Body of pancreas (tissue), 4 donors: ENCODE measurements around the gene SLC19A2. TPM values are rescaled to one million over a fixed set of nuclear protein-coding genes. Genes with fewer than 3 reads are reported as not detected.
A peak's percentile ranks its signal among the peaks of the same experiment; 100 is the strongest.

Source experiments
- ATAC-seq: fragments of 150-250 bp; one replicate; pipeline ENCODE4 v1.9.1; 2016
- DNase-seq, 4 donors: peaks; one replicate each; pipeline ENCODE4 v3.0.0-alpha.2; 2019
- H3K27ac ChIP-seq, 4 donors: fragments of 200-600 bp; sonication (generic); 1 replicate in 3 of 4; 2 replicates in 1 of 4; pipeline versions ENCODE4 v1.5.1 to v1.6.1; 2016 to 2019; ENCODE audit warnings: mild to moderate bottlenecking in 1 of 4, mixed read lengths in 1 of 4, moderate library complexity in 1 of 4
- H3K27me3 ChIP-seq, 2 donors: fragments of 200-600 bp; sonication (generic); one replicate each; pipeline ENCODE4 v1.6.0; 2016; ENCODE audit warnings: mild to moderate bottlenecking in 1 of 2
- H3K36me3 ChIP-seq, 2 donors: fragments of 200-600 bp; sonication (generic); replicated peaks in 1 of 2; 2 replicates each; pipeline ENCODE4 v1.5.1; 2016; ENCODE audit warnings: low read depth in 2 of 2; ENCODE audit not compliant: insufficient read depth in 1 of 2
- H3K4me1 ChIP-seq: fragments of 200-600 bp; sonication (generic); one replicate; pipeline ENCODE4 v1.6.0; 2016
- H3K4me3 ChIP-seq, 2 donors: fragments of 200-600 bp; sonication (generic); 1 replicate in 1 of 2; 2 replicates in 1 of 2; pipeline ENCODE4 v1.5.1; 2016 to 2019
- H3K9me3 ChIP-seq, 3 donors: fragments of 200-600 bp; sonication (generic); 1 replicate in 2 of 3; 2 replicates in 1 of 3; pipeline ENCODE4 v1.5.1; 2016
- POLR2A ChIP-seq, 3 donors: fragments of 450-650 bp; IDR thresholded peaks; one replicate each; pipeline ENCODE4 v1.6.1; 2016; ENCODE audit warnings: antibody characterized with exemption in 3 of 3, mild to moderate bottlenecking in 2 of 3
- WGBS, 2 donors: methylation state at CpG; one replicate each; pipeline ENCODE4 v1.1.5; 2017; 5-methylcytosine and 5-hydroxymethylcytosine counted together
- intact Hi-C: fragments of 100-400 bp; cut with DNase I; formaldehyde crosslinking; loops from one replicate; pipeline ENCODE4 v1.15.1; 2023
- total RNA-seq, 2 donors: library from RNA; depleted of rRNA; stranded (reverse); fragments of >200 nt; gene quantifications; one replicate each; pipeline ENCODE4 v1.1.0, GENCODE V29; 2016
- TF ChIP-seq, protein P1 (sequence below), 7 experiments: fragments of 450-650 bp in 4 of 7; fragments of 200-600 bp in 3 of 7; sonication (generic) in 3 of 7; IDR thresholded peaks; one replicate each; pipeline ENCODE4 v1.5.1; 2016 to 2019; ENCODE audit warnings: antibody characterized with exemption in 7 of 7

Gene SLC19A2
- total RNA-seq, 2 donors from 2014 or later: 15.0 to 18.1 TPM

DNA sequence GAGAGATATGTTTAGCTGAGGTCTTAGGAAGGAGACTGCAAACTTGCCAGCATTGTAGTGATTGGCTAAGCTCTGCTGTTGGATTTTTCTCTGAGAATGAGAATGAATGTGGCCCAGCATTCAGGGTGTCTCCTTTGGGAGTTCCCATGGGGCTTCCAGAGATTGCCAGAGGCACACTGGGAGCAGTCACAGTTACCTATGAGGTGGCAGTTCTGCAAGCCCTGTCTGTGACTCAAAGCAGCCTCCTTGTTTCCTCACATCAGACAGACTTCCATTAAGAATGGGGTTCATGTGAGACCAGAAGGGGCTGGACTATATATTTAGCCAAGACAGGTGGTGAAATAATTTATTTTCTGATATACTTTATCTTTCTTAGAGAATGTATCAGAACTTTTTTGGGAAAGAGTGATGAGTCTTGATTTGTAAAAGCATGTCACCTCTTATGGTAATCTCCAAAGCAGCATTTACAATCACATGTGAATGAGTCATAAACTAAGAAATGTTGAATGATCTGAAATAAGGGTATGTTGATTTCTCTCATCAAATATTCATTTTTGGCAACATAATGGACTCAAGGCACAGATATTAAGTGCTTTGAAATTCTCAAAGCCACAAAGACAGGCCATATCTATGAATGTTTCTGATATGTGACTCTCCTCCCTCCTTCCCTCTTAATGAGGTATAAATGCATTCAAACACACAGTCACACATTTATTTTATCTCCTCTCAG lies 9.5 kb upstream of the SLC19A2 start:
- Histone ChIP-seq H3K27ac (no peak overlapping the region), H3K4me1 (no peaks in the 10 kb centered on the region), H3K27me3 (no peaks in the 10 kb centered on the region), H3K9me3 (no peaks in the 10 kb centered on the region), H3K36me3 (no peaks in the 10 kb centered on the region), H3K4me3 (no peak overlapping the region)
- no peak for TF ChIP-seq POLR2A (IDR thresholded peaks at IDR 0.05)
- TF ChIP-seq, protein P1, sequence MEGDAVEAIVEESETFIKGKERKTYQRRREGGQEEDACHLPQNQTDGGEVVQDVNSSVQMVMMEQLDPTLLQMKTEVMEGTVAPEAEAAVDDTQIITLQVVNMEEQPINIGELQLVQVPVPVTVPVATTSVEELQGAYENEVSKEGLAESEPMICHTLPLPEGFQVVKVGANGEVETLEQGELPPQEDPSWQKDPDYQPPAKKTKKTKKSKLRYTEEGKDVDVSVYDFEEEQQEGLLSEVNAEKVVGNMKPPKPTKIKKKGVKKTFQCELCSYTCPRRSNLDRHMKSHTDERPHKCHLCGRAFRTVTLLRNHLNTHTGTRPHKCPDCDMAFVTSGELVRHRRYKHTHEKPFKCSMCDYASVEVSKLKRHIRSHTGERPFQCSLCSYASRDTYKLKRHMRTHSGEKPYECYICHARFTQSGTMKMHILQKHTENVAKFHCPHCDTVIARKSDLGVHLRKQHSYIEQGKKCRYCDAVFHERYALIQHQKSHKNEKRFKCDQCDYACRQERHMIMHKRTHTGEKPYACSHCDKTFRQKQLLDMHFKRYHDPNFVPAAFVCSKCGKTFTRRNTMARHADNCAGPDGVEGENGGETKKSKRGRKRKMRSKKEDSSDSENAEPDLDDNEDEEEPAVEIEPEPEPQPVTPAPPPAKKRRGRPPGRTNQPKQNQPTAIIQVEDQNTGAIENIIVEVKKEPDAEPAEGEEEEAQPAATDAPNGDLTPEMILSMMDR (IDR thresholded peaks at IDR 0.05): no peak
- no peak for DNase-seq
- ATAC-seq: no peak
- intact Hi-C loops: no loop called here

DNA sequence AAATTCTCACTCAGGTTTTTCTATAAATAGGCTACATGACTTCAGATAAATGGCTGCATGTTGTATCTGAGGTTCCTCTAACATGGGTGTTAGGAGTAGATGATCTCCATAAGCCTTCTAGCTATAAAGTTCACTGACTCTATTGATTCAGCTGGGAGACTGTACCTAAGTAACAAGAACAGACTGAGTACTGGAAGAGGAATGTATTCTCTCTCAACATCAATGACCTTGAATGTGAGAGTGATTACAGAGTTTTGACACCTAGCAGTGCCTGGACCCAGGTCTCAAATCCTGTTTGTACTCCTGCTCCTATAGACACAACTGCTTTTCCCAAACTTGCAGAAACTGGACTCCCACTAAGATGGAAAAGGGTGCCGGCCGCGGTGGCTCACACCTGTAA lies 8.6 kb upstream of the SLC19A2 start:
- intact Hi-C loops: no loop called here

DNA sequence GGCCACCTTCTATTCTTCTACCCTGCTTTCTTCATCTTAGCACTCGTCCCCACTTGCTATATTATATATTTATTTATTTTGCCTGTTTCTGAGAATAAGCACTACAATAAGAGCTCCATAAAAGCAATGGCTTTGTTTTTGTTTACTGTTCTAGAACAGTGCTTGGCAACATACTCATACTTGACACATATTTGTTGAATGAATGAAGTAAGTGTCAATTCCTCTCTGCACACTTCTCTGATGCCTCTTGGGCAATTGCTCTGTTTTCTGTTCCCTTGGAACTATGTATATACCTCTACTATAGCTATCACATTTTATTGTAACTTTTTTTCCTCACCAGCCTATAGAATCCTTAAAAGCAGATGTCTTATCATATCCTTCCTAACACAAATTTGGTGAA lies 7.5 kb upstream of the SLC19A2 start:
- intact Hi-C loops: no loop called here
- Histone ChIP-seq H3K36me3 (no peaks in the 10 kb centered on the region), H3K9me3 (no peaks in the 10 kb centered on the region), H3K4me1 (peaks cover 7% of the 10 kb centered on the region), H3K27me3 (no peaks in the 10 kb centered on the region), H3K27ac (no peak overlapping the region), H3K4me3 (no peak overlapping the region)
- DNase-seq: no peak
- 73 to 81% methylated on average over 1 of the region's 1 CpG for WGBS, 2 donors
- TF ChIP-seq, protein P1 (IDR thresholded peaks at IDR 0.05): no peak
- no peak for TF ChIP-seq POLR2A (IDR thresholded peaks at IDR 0.05)
- ATAC-seq: no peak

More for the DNA sequence above, 8.6 kb upstream of the SLC19A2 start:
- Histone ChIP-seq H3K27ac (no peak overlapping the region), H3K27me3 (no peaks in the 10 kb centered on the region), H3K4me3 (no peak overlapping the region), H3K4me1 (no peaks in the 10 kb centered on the region), H3K9me3 (no peaks in the 10 kb centered on the region), H3K36me3 (no peaks in the 10 kb centered on the region)
- TF ChIP-seq, protein P1 (IDR thresholded peaks at IDR 0.05): no peak
- TF ChIP-seq POLR2A (IDR thresholded peaks at IDR 0.05): no peak
- no peak for ATAC-seq
- 97% methylated on average over 3 of the region's 3 CpGs for WGBS, 2 donors
- no peak for DNase-seq

DNA sequence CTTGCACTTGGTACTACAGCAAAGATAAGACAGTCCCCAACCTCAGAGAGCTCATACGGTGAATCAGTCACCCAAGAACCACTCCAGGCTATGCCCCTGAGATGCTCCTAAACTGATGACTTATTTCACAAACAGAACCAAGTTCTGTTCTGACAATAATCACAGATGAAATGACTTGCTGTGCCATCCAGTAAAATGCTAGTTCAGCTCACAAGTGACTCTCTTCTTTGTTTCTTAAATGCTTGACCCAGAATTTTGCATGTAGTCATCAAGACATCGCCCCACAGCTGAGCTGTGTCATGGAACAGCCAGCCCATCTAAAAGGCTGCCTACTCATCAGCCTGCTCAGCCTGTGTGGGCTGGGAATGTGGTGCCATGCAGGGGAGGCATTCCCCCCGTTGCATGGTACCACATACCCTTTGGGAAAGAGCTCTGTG lies 6.1 kb upstream of the SLC19A2 start:
- H3K36me3 ChIP-seq: no peaks in the 10 kb centered on the region
- H3K9me3 ChIP-seq: no peaks in the 10 kb centered on the region
- 83 to 87% methylated on average over 3 of the region's 3 CpGs for WGBS, 2 donors
- DNase-seq (no peak), ATAC-seq (no peak)
- no peak overlapping the region for H3K4me3 ChIP-seq
- TF ChIP-seq, protein P1 (IDR thresholded peaks at IDR 0.05): no peak
- no peak for TF ChIP-seq POLR2A (IDR thresholded peaks at IDR 0.05)
- peaks cover 21% of the 10 kb centered on the region for H3K4me1 ChIP-seq
- H3K27ac ChIP-seq: no peak overlapping the region
- intact Hi-C loops: no loop called here
- no peaks in the 10 kb centered on the region for H3K27me3 ChIP-seq

DNA sequence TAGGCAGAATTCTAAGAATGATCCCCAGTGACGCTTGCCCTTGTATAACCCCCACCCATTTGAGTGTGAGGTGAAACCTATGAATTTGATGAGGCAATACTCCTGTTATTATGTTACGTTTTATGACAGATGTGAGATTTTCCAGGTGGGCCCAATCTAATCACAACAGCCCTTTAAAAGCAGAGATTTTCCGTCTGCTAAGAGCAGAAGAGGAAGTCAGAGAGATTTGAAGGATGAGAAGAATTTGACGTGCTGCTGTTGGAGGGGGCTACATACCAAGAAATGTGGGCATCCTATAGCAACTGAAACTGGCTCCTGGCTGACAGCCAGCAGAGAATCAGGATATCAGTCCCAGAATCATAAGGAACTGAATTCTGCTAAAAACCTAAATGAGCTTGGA lies 2.4 kb upstream of the SLC19A2 start:
- H3K27ac ChIP-seq: no peak overlapping the region
- DNase-seq: peak in 1 of 4 donors; percentile 29
- intact Hi-C loops: no loop called here

More for the DNA sequence above, 2.4 kb upstream of the SLC19A2 start:
- Histone ChIP-seq H3K4me1 (peaks cover 41% of the 10 kb centered on the region), H3K36me3 (no peaks in the 10 kb centered on the region), H3K27me3 (no peaks in the 10 kb centered on the region), H3K4me3 (no peak overlapping the region), H3K9me3 (no peaks in the 10 kb centered on the region)
- no peak for TF ChIP-seq POLR2A (IDR thresholded peaks at IDR 0.05)
- TF ChIP-seq, protein P1 (IDR thresholded peaks at IDR 0.05): no peak
- no peak for ATAC-seq
- WGBS, 2 donors: 35 to 69% methylated on average over 4 of the region's 4 CpGs
